Keratinocyte (primary cell): ENCODE results near the gene COG5. TPM values are rescaled to one million over a fixed set of nuclear protein-coding genes. Genes with fewer than 3 reads are reported as not detected.

Experiments
- DNase-seq: peaks from one replicate; pipeline ENCODE4 v3.0.0-alpha.2; 2011; ENCODE audit warnings: low read depth, missing footprints, low spot score
- FAIRE-seq: peaks from 2 replicates; lab custom pipeline; 2011; peaks lifted over from hg19 to GRCh38; lab: Jason Lieb, UNC
- H2AFZ ChIP-seq: 2 replicates; pipeline ENCODE4 v1.6.0; 2012; ENCODE audit warnings: low read length, control low read depth, inconsistent platforms; ENCODE audit not compliant: control insufficient read depth
- H3K27ac ChIP-seq: 2 replicates; pipeline ENCODE4 v1.5.1; 2011; ENCODE audit warnings: low read length; ENCODE audit not compliant: control insufficient read depth, insufficient read depth
- H3K27me3 ChIP-seq: 3 replicates; pipeline ENCODE4 v1.6.0; 2011; ENCODE audit warnings: low read length; ENCODE audit not compliant: control insufficient read depth, insufficient read depth; ENCODE audit errors: extremely low read depth
- H3K36me3 ChIP-seq, 2 experiments: 2 replicates in 1 of 2; 3 replicates in 1 of 2; pipeline ENCODE4 v1.5.1; 2011; ENCODE audit warnings: low read length in 2 of 2, mild to moderate bottlenecking in 1 of 2; ENCODE audit not compliant: control insufficient read depth in 2 of 2, insufficient read depth in 2 of 2; ENCODE audit errors: extremely low read depth in 1 of 2
- H3K4me1 ChIP-seq: 3 replicates; pipeline ENCODE4 v1.5.1; 2011; ENCODE audit warnings: low read length; ENCODE audit not compliant: control insufficient read depth, insufficient read depth; ENCODE audit errors: extremely low read depth
- H3K4me2 ChIP-seq: 3 replicates; pipeline ENCODE4 v1.6.0; 2011; ENCODE audit warnings: low read depth, low read length; ENCODE audit not compliant: control insufficient read depth, insufficient read depth; ENCODE audit errors: extremely low read depth
- H3K4me3 ChIP-seq, 3 experiments: fragments of 200-600 bp in 1 of 3; sonication (generic) in 1 of 3; 2 replicates in 2 of 3; 3 replicates in 1 of 3; pipeline ENCODE4 v1.5.1; 2011 to 2016; ENCODE audit warnings: low read length in 3 of 3, mild to moderate bottlenecking in 3 of 3, control low read depth in 2 of 3, inconsistent platforms in 1 of 3, low read depth in 1 of 3, mixed read lengths in 1 of 3, mixed run types in 1 of 3, moderate library complexity in 1 of 3; ENCODE audit not compliant: control insufficient read depth in 2 of 3, insufficient read depth in 2 of 3; ENCODE audit errors: extremely low read depth in 1 of 3
- H3K79me2 ChIP-seq: 2 replicates; pipeline ENCODE4 v1.6.0; 2012; ENCODE audit warnings: low read length; ENCODE audit not compliant: control insufficient read depth, insufficient read depth
- H3K9ac ChIP-seq: 3 replicates; pipeline ENCODE4 v1.6.0; 2011; ENCODE audit warnings: low read length; ENCODE audit not compliant: control insufficient read depth, insufficient read depth; ENCODE audit errors: extremely low read depth
- H3K9me1 ChIP-seq: 3 replicates; pipeline ENCODE4 v1.6.0; 2011; ENCODE audit warnings: low read length; ENCODE audit not compliant: control insufficient read depth, insufficient read depth; ENCODE audit errors: extremely low read depth
- H3K9me3 ChIP-seq: 2 replicates; pipeline ENCODE4 v1.5.1; 2012; ENCODE audit warnings: low read depth, low read length; ENCODE audit not compliant: control insufficient read depth
- H4K20me1 ChIP-seq: 3 replicates; pipeline ENCODE4 v1.6.0; 2011; ENCODE audit warnings: low read length; ENCODE audit not compliant: control insufficient read depth, insufficient read depth; ENCODE audit errors: extremely low read depth
- EZH2 ChIP-seq: IDR thresholded peaks from one replicate; pipeline ENCODE4 v1.6.1; 2012; ENCODE audit warnings: inconsistent platforms, mild to moderate bottlenecking, low read length, moderate library complexity
- dilution Hi-C: fragments of 300-500 bp; cut with MboI; formaldehyde crosslinking; loops from one replicate; pipeline ENCODE4 v1.7.0; 2020; ENCODE audit warnings: low sequenced_read_pairs; ENCODE audit not compliant: extremely low pct_ligation_motif_present
- polyA plus RNA-seq, 5 experiments: library from polyadenylated mRNA; depleted of rRNA in 3 of 5; stranded (reverse) in 3 of 5; stranded (forward) in 1 of 5; unstranded in 1 of 5; fragments of >200 nt; gene quantifications; 1 replicate in 1 of 5; 2 replicates in 3 of 5; 3 replicates in 1 of 5; pipeline versions ENCODE4 v1.2.1 to v1.2.3, GENCODE V29; 2011 to 2012; ENCODE audit warnings: missing spikeins in 2 of 5, low read depth in 1 of 5, low replicate concordance in 1 of 5
- TF ChIP-seq, protein P1 (sequence below), 3 experiments: IDR thresholded peaks in 1 of 3; conservative IDR thresholded peaks in 1 of 3; optimal IDR thresholded peaks in 1 of 3; 2 replicates in 2 of 3; 3 replicates in 1 of 3; pipeline versions ENCODE3 to v1.5.1; 2011; ENCODE audit warnings: low read length in 3 of 3, mild to moderate bottlenecking in 3 of 3, moderate library complexity in 2 of 3, control low read depth in 1 of 3, inconsistent platforms in 1 of 3; ENCODE audit not compliant: insufficient read depth in 2 of 3; ENCODE audit errors: extremely low read depth in 1 of 3

The COG5 gene
- polyA plus RNA-seq, 1 donor (not counting 4 experiments of a cell fraction or from before 2014, with no cell fraction given) = 50.7 TPM

GRCh38 chr7:107544848-107545591, 18.7 kb downstream of the COG5 start:
- Histone ChIP-seq H3K4me3 (no peak overlapping the region), H3K27ac (no peak overlapping the region), H3K9ac (no peak overlapping the region), H3K4me2 (no peak overlapping the region), H3K79me2 (peaks cover 33% of the 10 kb centered on the region), H3K9me1 (no peaks in the 10 kb centered on the region), H2AFZ (no peak overlapping the region), H3K9me3 (peaks cover 2% of the 10 kb centered on the region), H3K27me3 (no peaks in the 10 kb centered on the region), H3K4me1 (peaks cover 3% of the 10 kb centered on the region), H4K20me1 (no peaks in the 10 kb centered on the region), H3K36me3 (peaks cover 7 to 9% of the 10 kb centered on the region in 2 experiments)
- FAIRE-seq (no peak), DNase-seq (no peak)
- TF ChIP-seq, protein P1, sequence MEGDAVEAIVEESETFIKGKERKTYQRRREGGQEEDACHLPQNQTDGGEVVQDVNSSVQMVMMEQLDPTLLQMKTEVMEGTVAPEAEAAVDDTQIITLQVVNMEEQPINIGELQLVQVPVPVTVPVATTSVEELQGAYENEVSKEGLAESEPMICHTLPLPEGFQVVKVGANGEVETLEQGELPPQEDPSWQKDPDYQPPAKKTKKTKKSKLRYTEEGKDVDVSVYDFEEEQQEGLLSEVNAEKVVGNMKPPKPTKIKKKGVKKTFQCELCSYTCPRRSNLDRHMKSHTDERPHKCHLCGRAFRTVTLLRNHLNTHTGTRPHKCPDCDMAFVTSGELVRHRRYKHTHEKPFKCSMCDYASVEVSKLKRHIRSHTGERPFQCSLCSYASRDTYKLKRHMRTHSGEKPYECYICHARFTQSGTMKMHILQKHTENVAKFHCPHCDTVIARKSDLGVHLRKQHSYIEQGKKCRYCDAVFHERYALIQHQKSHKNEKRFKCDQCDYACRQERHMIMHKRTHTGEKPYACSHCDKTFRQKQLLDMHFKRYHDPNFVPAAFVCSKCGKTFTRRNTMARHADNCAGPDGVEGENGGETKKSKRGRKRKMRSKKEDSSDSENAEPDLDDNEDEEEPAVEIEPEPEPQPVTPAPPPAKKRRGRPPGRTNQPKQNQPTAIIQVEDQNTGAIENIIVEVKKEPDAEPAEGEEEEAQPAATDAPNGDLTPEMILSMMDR (optimal IDR thresholded peaks at IDR 0.05 in 1 of 3, IDR thresholded peaks at IDR 0.05 in 1 of 3, conservative IDR thresholded peaks at IDR 0.05 in 1 of 3; ENCODE audit: extremely low read depth in 1 of 3, insufficient read depth in 2 of 3, low read length in 3 of 3) = no peak
- no peak for TF ChIP-seq EZH2
- dilution Hi-C loops = no loop called here

DNA sequence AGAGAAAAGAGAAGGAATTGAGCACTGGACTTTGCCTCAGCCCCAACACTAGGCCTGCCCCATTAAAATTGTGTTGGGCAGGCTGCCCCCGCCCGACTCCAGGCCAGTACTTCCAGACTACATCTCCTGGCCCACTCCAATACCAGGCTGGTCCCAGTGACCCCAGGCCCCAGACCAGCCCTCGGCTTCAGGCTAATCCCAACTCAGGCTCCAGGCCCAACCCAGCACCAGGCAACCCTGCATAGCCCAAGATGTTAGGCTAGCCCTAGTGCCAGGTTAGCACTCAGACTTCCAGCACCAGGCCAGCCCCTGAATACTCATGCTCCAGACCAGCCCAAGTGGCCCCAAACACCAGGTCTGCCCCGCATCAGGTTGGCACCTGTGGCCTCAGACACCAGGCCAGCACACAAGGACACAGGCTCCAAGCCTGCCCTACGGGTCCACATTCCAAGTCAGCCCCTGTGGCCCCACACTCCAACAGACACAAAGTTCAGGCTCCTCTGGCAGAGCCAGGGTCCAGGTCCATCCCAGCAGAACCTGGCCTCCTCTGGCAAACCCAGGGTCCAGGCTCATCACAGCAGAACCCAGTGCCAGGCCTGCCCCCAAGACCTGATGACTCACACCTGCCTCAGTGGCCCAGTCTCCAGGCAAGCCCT, 20.3 kb downstream of the COG5 start:
- dilution Hi-C loops = no loop called here
- H3K4me2 ChIP-seq = no peak overlapping the region
- no peak overlapping the region for H3K27ac ChIP-seq
- peaks cover 7% of the 10 kb centered on the region for H3K4me1 ChIP-seq
- peaks cover 5 to 9% of the 10 kb centered on the region in 2 experiments for H3K36me3 ChIP-seq
- H2AFZ ChIP-seq = no peak overlapping the region
- no peak for TF ChIP-seq EZH2
- TF ChIP-seq, protein P1 (optimal IDR thresholded peaks at IDR 0.05 in 1 of 3, IDR thresholded peaks at IDR 0.05 in 1 of 3, conservative IDR thresholded peaks at IDR 0.05 in 1 of 3; ENCODE audit: extremely low read depth in 1 of 3, insufficient read depth in 2 of 3, low read length in 3 of 3) = no peak
- no peak overlapping the region for H3K9ac ChIP-seq
- peaks cover 2% of the 10 kb centered on the region for H3K9me3 ChIP-seq
- no peaks in the 10 kb centered on the region for H3K27me3 ChIP-seq
- H4K20me1 ChIP-seq = no peaks in the 10 kb centered on the region
- H3K4me3 ChIP-seq = no peak overlapping the region
- DNase-seq = no peak
- H3K79me2 ChIP-seq = peaks cover 33% of the 10 kb centered on the region
- no peak for FAIRE-seq
- H3K9me1 ChIP-seq = no peaks in the 10 kb centered on the region
